ENCODE results near the gene C1QTNF6. TPM values are rescaled to one million over a fixed set of nuclear protein-coding genes. Genes with fewer than 3 reads are reported as not detected.

C1QTNF6 gene
- total and polyA plus RNA-seq, 10 of the 15 experiments (the other 5 are each of a cell fraction or from before 2014, with no cell fraction given): 0.16 to 4.1 (median 1.3) TPM

- intact Hi-C loops (cut with micrococcal nuclease; ENCODE audit: unreplicated experiment) (no loop called here), in situ Hi-C loops (cut with MboI) (no loop called here)
- ChIA-PET POLR2A (interaction anchor here (1.0 to 1.8 kb wide), 2 partner anchors 10 to 11 kb away, joined by 3 to 4 read pairs; partner anchors contain the start of gene C1QTNF6), CTCF (interaction anchor here (0.9 kb wide), 1 partner anchor 15 kb away, joined by 3 read pairs; no protein-coding TSS in a partner anchor), RAD21 (ENCODE audit: unreplicated experiment) (interaction anchor here (1.9 kb wide), 1 partner anchor 9 kb away, joined by 4 read pairs; no protein-coding TSS in a partner anchor), SMC1A (ENCODE audit: uncharacterized antibody, unreplicated experiment) (interaction anchor here (1.0 kb wide), 1 partner anchor 31 kb away, joined by 4 read pairs; no protein-coding TSS in a partner anchor)
- no TSS peak for BruUV-seq (replicated peaks)
- peaks cover 4% of the 10 kb centered on the region; the same call in 2 of the 3 replicates for H3K9me3 ChIP-seq (replicated peaks; ENCODE audit: control insufficient read depth, insufficient read depth, low read length)
- WGBS (ENCODE audit: insufficient coverage, insufficient replicate concordance, low lambda C conversion rate, missing lambda C conversion rate): 40% methylated on average over 22 of the region's 23 CpGs
- H3K79me2 ChIP-seq (ENCODE audit: control insufficient read depth, insufficient read depth, low read length): no peaks in the 10 kb centered on the region
- H3K27me3 ChIP-seq (replicated peaks in 1 of 2; ENCODE audit: control insufficient read depth in 2 of 2, insufficient read depth in 2 of 2, low read length in 1 of 2): no peaks in the 10 kb centered on the region; a peak in 2 of 4 replicates
- H3K27ac ChIP-seq (ENCODE audit: control insufficient read depth, insufficient read depth): no peak overlapping the region
- peak overlapping the region; percentile 34; the same call in 1 of the 2 replicates for H3K4me2 ChIP-seq (ENCODE audit: control insufficient read depth, insufficient read depth)
- peak; percentile 13 for FAIRE-seq
- no peak for DNase-seq (ENCODE audit: low read depth, low spot score)
- TF ChIP-seq ZNF687 (IDR thresholded peaks at IDR 0.05): peak; percentile 62
- TF ChIP-seq BHLHE40 (IDR thresholded peaks at IDR 0.05; ENCODE audit: borderline replicate concordance in 1 of 2, low read depth in 2 of 2, low read length in 1 of 2): peak in 1 of 2 experiments; percentile 43; a peak in 1 of 4 replicates
- TF ChIP-seq NBN (IDR thresholded peaks at IDR 0.05): 0 out of 2 replicates have a peak, but pooled peaks have one; percentile 26
- no peak for TF ChIP-seq CREM (IDR thresholded peaks at IDR 0.05; ENCODE audit: low read depth)
- peak; percentile 56; the same call in 1 of the 2 replicates for TF ChIP-seq RAD51 (IDR thresholded peaks at IDR 0.05)
- TF ChIP-seq JUND (IDR thresholded peaks at IDR 0.05; ENCODE audit: low read depth, low read length): no peak
- TF ChIP-seq SPI1 (IDR thresholded peaks at IDR 0.05; ENCODE audit: borderline replicate concordance, insufficient read depth, low read depth, low read length): peak; percentile 76; the same call in 1 of the 2 replicates
- ATAC-seq: peak; percentile 38
- peaks cover 4% of the 10 kb centered on the region; the same call in 1 of the 2 replicates for H3K4me1 ChIP-seq (ENCODE audit: control insufficient read depth, insufficient read depth, low read length)
- peak overlapping the region; percentile 30; the same call in 1 of the 2 replicates for H2AFZ ChIP-seq (ENCODE audit: control insufficient read depth, low read depth, low read length)
- H4K20me1 ChIP-seq (ENCODE audit: control insufficient read depth, insufficient read depth): no peaks in the 10 kb centered on the region
- H3K4me3 ChIP-seq: no peak overlapping the region
- H3K9ac ChIP-seq (ENCODE audit: control insufficient read depth, insufficient read depth, low read length): no peak overlapping the region
- H3K36me3 ChIP-seq (ENCODE audit: control insufficient read depth in 2 of 2, insufficient read depth in 2 of 2, low read length in 1 of 2): no peaks in the 10 kb centered on the region
Measured at GRCh38 chr22:37176464-37177061, 11.5 kb downstream of the C1QTNF6 start.

Data from GM12878 (cell line).